ENCODE data around the gene DOCK4.

DOCK4 gene

DNA sequence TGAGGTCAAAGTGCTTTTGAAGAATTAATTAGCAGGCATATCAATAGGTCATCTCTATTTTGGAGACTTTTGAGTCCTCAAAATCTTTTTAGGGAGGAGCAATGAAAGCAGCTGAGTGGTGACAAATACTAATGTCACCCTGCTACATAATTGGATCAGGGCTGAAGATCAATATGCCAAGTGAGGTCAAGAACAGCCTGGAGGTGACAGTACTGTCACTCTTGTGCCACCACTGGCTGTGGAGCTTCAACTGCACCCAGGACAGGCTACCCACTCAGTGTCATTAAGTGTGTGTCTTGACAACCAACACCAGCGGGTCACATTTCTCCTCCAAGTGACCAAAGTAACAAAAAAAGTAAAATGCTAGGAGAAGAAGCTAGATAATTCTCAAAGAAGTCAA, 167.8 kb downstream of the DOCK4 start:
- Histone ChIP-seq H3K4me2 (ENCODE audit: low read depth, low read length, poor library complexity, severe bottlenecking) (no peak overlapping the region), H3K9me3 (ENCODE audit: insufficient read depth, low read length) (no peaks in the 10 kb centered on the region), H4K20me1 (ENCODE audit: low read depth, low read length) (no peaks in the 10 kb centered on the region), H3K9me2 (replicated peaks; ENCODE audit: insufficient read depth, low read length) (no peaks in the 10 kb centered on the region), H2AFZ (ENCODE audit: low read depth, low read length, severe bottlenecking) (no peak overlapping the region), H3K27me3 (ENCODE audit: low read length) (no peaks in the 10 kb centered on the region), H3K27ac (ENCODE audit: low read depth, low read length) (no peak overlapping the region), H3K36me3 (ENCODE audit: low read length) (no peaks in the 10 kb centered on the region), H3K9ac (ENCODE audit: low read length) (no peak overlapping the region), H3K79me2 (ENCODE audit: insufficient read depth, low read length) (no peaks in the 10 kb centered on the region), H3K4me3 (ENCODE audit: insufficient read depth, low read length, poor library complexity, severe bottlenecking) (no peak overlapping the region), H3F3A (ENCODE audit: insufficient read depth) (no peaks in the 10 kb centered on the region)
- TF ChIP-seq, protein P1, sequence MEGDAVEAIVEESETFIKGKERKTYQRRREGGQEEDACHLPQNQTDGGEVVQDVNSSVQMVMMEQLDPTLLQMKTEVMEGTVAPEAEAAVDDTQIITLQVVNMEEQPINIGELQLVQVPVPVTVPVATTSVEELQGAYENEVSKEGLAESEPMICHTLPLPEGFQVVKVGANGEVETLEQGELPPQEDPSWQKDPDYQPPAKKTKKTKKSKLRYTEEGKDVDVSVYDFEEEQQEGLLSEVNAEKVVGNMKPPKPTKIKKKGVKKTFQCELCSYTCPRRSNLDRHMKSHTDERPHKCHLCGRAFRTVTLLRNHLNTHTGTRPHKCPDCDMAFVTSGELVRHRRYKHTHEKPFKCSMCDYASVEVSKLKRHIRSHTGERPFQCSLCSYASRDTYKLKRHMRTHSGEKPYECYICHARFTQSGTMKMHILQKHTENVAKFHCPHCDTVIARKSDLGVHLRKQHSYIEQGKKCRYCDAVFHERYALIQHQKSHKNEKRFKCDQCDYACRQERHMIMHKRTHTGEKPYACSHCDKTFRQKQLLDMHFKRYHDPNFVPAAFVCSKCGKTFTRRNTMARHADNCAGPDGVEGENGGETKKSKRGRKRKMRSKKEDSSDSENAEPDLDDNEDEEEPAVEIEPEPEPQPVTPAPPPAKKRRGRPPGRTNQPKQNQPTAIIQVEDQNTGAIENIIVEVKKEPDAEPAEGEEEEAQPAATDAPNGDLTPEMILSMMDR (IDR thresholded peaks at IDR 0.05; ENCODE audit: insufficient read depth, low read length, poor library complexity, severe bottlenecking) = no peak
- no peak for TF ChIP-seq EZH2phosphoT487 (conservative IDR thresholded peaks at IDR 0.05; ENCODE audit: low read length)

DNA sequence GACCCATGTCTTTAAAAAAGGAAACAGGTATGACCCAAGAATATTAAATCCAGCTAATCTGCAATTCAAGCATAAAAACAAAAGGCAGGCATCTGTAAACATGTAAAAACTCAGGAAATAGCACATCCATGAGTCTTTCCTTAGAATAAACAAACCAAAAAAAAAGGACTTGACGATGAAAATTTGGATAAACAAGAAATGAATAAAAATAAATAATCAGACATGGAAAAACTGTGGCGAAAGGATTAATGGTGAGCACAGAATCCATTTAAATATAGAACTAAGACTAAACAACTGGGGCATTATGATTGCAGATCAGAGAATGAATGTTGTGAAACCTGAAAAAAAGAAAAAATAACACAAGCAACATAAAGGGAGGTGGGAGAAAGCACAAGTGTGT, 170.1 kb downstream of the DOCK4 start:
- H2AFZ ChIP-seq (ENCODE audit: low read depth, low read length, severe bottlenecking) = no peak overlapping the region
- no peak overlapping the region for H3K4me2 ChIP-seq (ENCODE audit: low read depth, low read length, poor library complexity, severe bottlenecking)
- TF ChIP-seq EZH2phosphoT487 (conservative IDR thresholded peaks at IDR 0.05; ENCODE audit: low read length) = no peak
- TF ChIP-seq, protein P1 (IDR thresholded peaks at IDR 0.05; ENCODE audit: insufficient read depth, low read length, poor library complexity, severe bottlenecking) = no peak
- H3K9me2 ChIP-seq (replicated peaks; ENCODE audit: insufficient read depth, low read length) = no peaks in the 10 kb centered on the region
- H3K9ac ChIP-seq (ENCODE audit: low read length) = no peak overlapping the region
- no peaks in the 10 kb centered on the region for H3K27me3 ChIP-seq (ENCODE audit: low read length)
- H3K4me3 ChIP-seq (ENCODE audit: insufficient read depth, low read length, poor library complexity, severe bottlenecking) = no peak overlapping the region
- H3K79me2 ChIP-seq (ENCODE audit: insufficient read depth, low read length) = no peaks in the 10 kb centered on the region
- no peaks in the 10 kb centered on the region for H3F3A ChIP-seq (ENCODE audit: insufficient read depth)
- no peak overlapping the region for H3K27ac ChIP-seq (ENCODE audit: low read depth, low read length)
- no peaks in the 10 kb centered on the region for H4K20me1 ChIP-seq (ENCODE audit: low read depth, low read length)
- H3K36me3 ChIP-seq (ENCODE audit: low read length) = no peaks in the 10 kb centered on the region
- no peaks in the 10 kb centered on the region for H3K9me3 ChIP-seq (ENCODE audit: insufficient read depth, low read length)

DNA sequence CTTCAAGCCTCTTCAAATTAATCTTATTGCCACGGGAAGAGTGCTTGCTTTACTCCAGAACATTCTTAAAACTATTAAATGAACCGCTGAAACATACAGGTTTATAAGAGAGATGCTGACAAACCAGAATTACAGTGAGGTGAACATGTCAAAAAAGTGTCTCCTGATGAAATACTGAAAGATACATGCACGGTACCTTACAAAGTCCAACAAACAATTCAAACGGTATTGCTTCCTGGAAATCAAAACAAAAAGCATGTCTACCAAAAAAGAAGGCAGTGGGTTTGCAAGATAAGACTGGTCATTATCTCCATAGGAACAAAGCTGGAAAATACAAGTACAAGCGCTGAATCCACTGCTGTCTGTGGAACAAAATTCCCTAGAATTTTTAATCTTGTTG, 174.5 kb downstream of the DOCK4 start:
- TF ChIP-seq EZH2phosphoT487 (conservative IDR thresholded peaks at IDR 0.05; ENCODE audit: low read length) = no peak

DNA sequence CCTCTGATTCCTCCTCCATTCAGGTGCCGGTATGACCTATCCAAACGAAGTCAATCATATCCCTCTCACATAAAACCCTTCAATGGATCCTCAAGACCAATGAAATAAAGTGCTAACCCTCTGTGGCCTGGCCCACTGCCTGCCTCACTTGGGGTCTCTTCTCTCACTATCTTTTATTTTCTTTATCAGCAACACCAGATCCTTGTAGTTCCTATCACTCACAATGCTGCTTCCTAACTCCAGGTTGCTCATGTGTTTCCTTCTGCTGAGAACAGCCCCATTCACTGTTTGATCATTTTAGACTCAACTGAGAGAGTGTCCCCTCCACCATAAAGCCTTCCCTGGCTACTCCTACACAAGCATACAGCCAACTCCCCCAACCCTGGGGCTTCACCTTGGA, 180.6 kb downstream of the DOCK4 start:
- Histone ChIP-seq H3K9me3 (ENCODE audit: insufficient read depth, low read length) (no peaks in the 10 kb centered on the region), H3K4me2 (ENCODE audit: low read depth, low read length, poor library complexity, severe bottlenecking) (no peak overlapping the region), H3K9ac (ENCODE audit: low read length) (no peak overlapping the region), H3F3A (ENCODE audit: insufficient read depth) (no peaks in the 10 kb centered on the region), H3K9me2 (replicated peaks; ENCODE audit: insufficient read depth, low read length) (no peaks in the 10 kb centered on the region), H3K27me3 (ENCODE audit: low read length) (no peaks in the 10 kb centered on the region), H3K36me3 (ENCODE audit: low read length) (no peaks in the 10 kb centered on the region), H3K79me2 (ENCODE audit: insufficient read depth, low read length) (no peaks in the 10 kb centered on the region), H4K20me1 (ENCODE audit: low read depth, low read length) (no peaks in the 10 kb centered on the region), H2AFZ (ENCODE audit: low read depth, low read length, severe bottlenecking) (no peak overlapping the region), H3K27ac (ENCODE audit: low read depth, low read length) (no peak overlapping the region), H3K4me3 (ENCODE audit: insufficient read depth, low read length, poor library complexity, severe bottlenecking) (no peak overlapping the region)
- TF ChIP-seq, protein P1 (IDR thresholded peaks at IDR 0.05; ENCODE audit: insufficient read depth, low read length, poor library complexity, severe bottlenecking) = no peak
- TF ChIP-seq EZH2phosphoT487 (conservative IDR thresholded peaks at IDR 0.05; ENCODE audit: low read length) = no peak

More for the DNA sequence above, 174.5 kb downstream of the DOCK4 start:
- Histone ChIP-seq H4K20me1 (ENCODE audit: low read depth, low read length) (no peaks in the 10 kb centered on the region), H3K79me2 (ENCODE audit: insufficient read depth, low read length) (no peaks in the 10 kb centered on the region), H3K9me3 (ENCODE audit: insufficient read depth, low read length) (no peaks in the 10 kb centered on the region), H3K27me3 (ENCODE audit: low read length) (no peaks in the 10 kb centered on the region), H3K36me3 (ENCODE audit: low read length) (no peaks in the 10 kb centered on the region), H3K4me2 (ENCODE audit: low read depth, low read length, poor library complexity, severe bottlenecking) (no peak overlapping the region), H3K9me2 (replicated peaks; ENCODE audit: insufficient read depth, low read length) (no peaks in the 10 kb centered on the region), H3K27ac (ENCODE audit: low read depth, low read length) (no peak overlapping the region), H3K4me3 (ENCODE audit: insufficient read depth, low read length, poor library complexity, severe bottlenecking) (no peak overlapping the region), H3F3A (ENCODE audit: insufficient read depth) (no peaks in the 10 kb centered on the region), H3K9ac (ENCODE audit: low read length) (no peak overlapping the region), H2AFZ (ENCODE audit: low read depth, low read length, severe bottlenecking) (no peak overlapping the region)
